ENCODE data around the gene TAS1R3.

GRCh38 chr1:1376551-1377226, 45.6 kb downstream of the TAS1R3 start:
- TF ChIP-seq CTCF (conservative IDR thresholded peaks at IDR 0.05; ENCODE audit: low read depth in 2 of 2) (no peak), EZH2 (IDR thresholded peaks at IDR 0.05; ENCODE audit: low read depth, unreplicated experiment) (no peak), REST (IDR thresholded peaks at IDR 0.05; ENCODE audit: unreplicated experiment) (no peak), EZH2phosphoT487 (IDR thresholded peaks at IDR 0.05; ENCODE audit: unreplicated experiment) (no peak), POLR2AphosphoS5 (IDR thresholded peaks at IDR 0.05; ENCODE audit: low read depth) (no peak)
